VCaP (cell line): Measurements from ENCODE around the gene SNRNP27.
"Not testable (repeated sequence)": the region's sequence is repeated elsewhere in the genome, so short reads cannot be mapped to it uniquely, and the experiment has no call there.

Experiments
- H3K27ac ChIP-seq: fragments of 450-650 bp; 2 replicates; pipeline ENCODE4 v1.5.1; 2017
- CTCF ChIP-seq: fragments of 450-650 bp; conservative IDR thresholded peaks from 2 replicates; pipeline ENCODE4 v1.5.1; 2017; ENCODE audit warnings: mild to moderate bottlenecking, moderate library complexity

SNRNP27 gene

GRCh38 chr2:69948963-69949645 is 55.3 kb downstream of the SNRNP27 start:
- no peak overlapping the region for H3K27ac ChIP-seq
- no peak for TF ChIP-seq CTCF

- TF ChIP-seq CTCF, result no peak
- H3K27ac ChIP-seq, result no peak overlapping the region
Observed at GRCh38 chr2:69950241-69950640, 56.5 kb downstream of the SNRNP27 start.

GRCh38 chr2:69950671-69951070 is 56.9 kb downstream of the SNRNP27 start:
- H3K27ac ChIP-seq, result not testable (repeated sequence)

- no peak overlapping the region for H3K27ac ChIP-seq
- TF ChIP-seq CTCF, result no peak
Observed at GRCh38 chr2:69952336-69953115, 58.8 kb downstream of the SNRNP27 start.

- no peak overlapping the region for H3K27ac ChIP-seq
- no peak for TF ChIP-seq CTCF
Observed at GRCh38 chr2:69954084-69954483, 60.3 kb downstream of the SNRNP27 start.
